HG02943 (cell line): ENCODE data around the gene MARCKSL1.
A peak's percentile ranks its signal among the peaks of the same experiment; 100 is the strongest.
"Not testable (repeated sequence)": the region's sequence is repeated elsewhere in the genome, so short reads cannot be mapped to it uniquely, and the experiment has no call there.

Experiments used
- ATAC-seq: cut with Tn5 transposase; IDR thresholded peaks from one replicate; pipeline ENCODE4 v1.9.1; 2021; ENCODE audit warnings: mild to moderate bottlenecking, low read depth, moderate library complexity; ENCODE audit not compliant: unreplicated experiment

Gene MARCKSL1

DNA sequence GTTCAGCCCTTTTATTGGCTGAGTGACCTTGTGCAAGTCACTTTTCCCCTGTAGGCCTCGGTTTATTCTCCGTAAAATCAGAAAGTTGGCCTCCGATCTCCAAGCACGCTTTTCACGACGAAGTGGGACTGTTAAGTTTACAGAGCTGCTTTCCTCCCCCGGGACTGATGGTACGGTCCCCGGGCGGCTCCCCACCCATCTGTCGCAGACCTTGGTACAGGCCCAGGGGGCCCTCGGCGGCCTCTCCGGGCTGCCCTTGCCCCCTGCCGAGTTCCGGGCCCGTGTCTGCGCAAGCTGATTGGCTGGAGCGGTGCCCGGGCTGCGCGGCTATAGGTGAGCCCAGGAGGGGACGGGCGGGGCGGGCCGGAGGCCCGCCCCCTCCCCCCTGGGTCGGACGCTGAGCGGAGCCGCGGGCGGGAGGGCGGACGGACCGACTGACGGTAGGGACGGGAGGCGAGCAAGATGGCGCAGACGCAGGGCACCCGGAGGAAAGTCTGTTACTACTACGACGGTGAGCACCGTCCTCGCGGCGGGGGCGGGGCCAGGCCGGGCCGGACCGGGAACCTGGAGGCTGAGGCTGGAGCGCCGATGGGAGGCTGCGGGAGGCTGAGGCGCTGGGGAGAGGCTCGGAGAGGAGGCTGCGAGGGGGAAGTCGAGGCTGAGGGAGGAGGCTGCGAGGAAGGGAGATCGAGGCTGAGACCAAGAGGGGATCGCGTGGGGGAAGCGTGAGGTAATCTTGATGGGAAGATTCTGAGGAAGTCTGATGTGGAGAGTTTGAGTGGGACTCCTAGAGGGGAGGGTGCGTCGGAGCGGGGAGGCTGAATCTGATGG is 44.1 kb downstream of the MARCKSL1 start, which contains the start of gene HDAC1:
HDAC1 (plus strand) TSS at position 376 of the 831 bp plus-strand sequence; CDS start at position 463, 87 bp downstream.
- peak; percentile 86 for ATAC-seq

DNA sequence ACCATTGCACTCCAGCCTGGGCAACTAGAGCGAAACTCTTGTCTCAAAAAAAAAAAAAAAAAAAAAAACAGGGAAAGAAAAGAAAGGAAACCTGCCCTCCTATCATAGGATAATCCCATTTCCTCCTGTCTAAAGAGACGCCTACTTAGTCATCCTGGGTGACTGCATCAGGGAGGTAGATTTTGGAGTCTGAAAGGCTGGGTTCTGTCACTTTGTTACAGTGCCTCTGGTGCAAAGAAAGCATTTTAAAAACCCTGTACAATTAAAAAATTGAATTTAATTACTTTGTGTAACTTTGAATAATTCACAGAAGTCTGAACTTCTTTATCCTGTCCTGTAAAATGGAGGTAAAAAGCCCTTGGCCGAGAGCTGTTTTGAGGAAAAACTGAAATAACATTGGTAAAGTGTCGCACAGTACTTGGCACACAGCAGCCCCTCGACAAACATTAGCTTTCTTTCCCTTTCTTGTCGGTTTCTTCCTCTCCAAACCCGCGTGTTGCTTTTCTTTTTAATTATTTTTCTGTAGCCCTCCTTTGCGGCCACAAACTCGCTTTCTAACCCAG is 44.8 kb downstream of the MARCKSL1 start:
- no peak for ATAC-seq

DNA sequence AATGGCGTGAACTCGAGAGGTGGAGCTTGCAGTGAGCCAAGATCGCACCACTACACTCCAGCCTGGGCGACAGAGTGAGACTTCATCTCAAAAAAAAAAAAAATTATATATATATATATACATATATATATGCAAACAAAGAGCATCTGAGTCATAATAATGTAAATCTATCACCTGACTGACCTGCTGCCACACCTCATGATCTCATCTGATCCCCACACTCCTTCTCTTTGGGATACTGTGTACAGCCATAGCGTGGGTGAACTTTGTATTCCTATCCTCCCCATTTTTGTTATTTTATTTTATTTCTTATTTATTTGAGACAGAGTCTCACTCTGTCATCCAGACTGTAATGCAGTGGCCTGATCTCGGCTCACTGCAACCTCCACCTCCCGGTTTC is 46.8 kb downstream of the MARCKSL1 start:
- ATAC-seq: no peak

DNA sequence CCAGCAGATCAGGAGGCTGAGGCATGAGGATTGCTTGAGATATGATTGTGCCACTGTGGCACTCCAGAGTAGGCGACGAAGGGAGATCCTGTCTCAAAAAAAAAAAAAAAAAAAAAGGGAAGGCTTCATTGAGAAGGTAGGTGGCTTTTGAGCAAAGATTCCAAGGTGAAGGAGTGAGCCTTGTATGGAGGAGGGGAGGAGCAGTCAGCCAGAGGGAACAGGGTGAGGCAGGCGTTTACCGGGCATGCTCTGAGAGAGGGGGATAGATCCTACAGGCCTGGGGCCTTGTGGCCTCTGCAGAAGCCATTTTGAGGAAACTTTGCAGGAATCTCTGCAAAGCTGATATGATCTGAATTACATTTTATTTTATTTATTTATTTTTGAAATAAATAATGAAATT is 49.3 kb downstream of the MARCKSL1 start:
- ATAC-seq: no peak

- no peak for ATAC-seq
These were observed 50.4 kb downstream of the MARCKSL1 start for GRCh38 chr1:32285658-32286057.

DNA sequence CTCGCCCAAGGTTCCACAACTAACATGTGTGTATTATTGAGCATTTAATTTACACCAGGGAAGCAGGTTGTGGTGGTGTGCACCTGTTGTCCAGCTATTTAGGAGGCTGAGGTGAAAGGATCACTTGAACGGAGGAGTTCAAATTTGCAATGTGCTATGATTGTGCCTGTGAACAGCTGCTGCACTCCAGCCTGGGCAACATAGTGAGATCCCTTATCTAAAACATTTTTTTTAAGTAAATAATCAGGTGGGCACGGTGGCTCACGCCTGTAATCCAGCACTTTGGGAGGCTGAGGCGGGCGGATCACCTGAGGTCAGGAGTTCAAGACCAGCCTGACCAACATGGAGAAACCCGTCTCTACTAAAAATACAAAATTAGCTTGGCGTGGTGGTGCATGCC is 51.3 kb downstream of the MARCKSL1 start:
- ATAC-seq: not testable (repeated sequence)
